ENCODE data around the gene DNMT3A.

GRCh38 chr2:25383806-25384205 is 42.1 kb upstream of the DNMT3A start:
- TF ChIP-seq EZH2 (IDR thresholded peaks at IDR 0.05; ENCODE audit: borderline replicate concordance, insufficient read depth, low read depth, low read length, poor library complexity, severe bottlenecking): no peak
- TF ChIP-seq, protein P1, sequence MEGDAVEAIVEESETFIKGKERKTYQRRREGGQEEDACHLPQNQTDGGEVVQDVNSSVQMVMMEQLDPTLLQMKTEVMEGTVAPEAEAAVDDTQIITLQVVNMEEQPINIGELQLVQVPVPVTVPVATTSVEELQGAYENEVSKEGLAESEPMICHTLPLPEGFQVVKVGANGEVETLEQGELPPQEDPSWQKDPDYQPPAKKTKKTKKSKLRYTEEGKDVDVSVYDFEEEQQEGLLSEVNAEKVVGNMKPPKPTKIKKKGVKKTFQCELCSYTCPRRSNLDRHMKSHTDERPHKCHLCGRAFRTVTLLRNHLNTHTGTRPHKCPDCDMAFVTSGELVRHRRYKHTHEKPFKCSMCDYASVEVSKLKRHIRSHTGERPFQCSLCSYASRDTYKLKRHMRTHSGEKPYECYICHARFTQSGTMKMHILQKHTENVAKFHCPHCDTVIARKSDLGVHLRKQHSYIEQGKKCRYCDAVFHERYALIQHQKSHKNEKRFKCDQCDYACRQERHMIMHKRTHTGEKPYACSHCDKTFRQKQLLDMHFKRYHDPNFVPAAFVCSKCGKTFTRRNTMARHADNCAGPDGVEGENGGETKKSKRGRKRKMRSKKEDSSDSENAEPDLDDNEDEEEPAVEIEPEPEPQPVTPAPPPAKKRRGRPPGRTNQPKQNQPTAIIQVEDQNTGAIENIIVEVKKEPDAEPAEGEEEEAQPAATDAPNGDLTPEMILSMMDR (IDR thresholded peaks at IDR 0.05): no peak

Data from B cell (primary cell).